ENCODE results near the gene ZFAND3.

DNA sequence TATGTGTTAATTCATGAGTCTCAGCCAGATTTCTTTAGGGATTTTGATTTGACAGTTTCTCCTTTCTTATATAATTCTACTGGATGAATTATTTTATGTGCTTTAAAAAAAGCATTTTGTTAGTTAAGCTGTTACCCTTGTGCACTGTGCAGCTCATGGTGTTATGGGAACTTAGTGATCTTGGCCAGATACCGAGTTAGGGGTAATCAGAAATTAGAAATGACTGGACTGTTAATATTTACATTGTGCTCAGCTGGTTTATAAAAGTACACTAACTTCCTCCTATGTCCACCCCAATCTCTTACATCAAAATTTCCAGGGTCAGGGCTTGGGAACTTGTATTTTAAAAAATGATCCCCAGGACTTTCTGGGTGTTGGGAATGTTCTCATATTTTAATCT, 260.0 kb downstream of the ZFAND3 start:
- TF ChIP-seq, protein P1, sequence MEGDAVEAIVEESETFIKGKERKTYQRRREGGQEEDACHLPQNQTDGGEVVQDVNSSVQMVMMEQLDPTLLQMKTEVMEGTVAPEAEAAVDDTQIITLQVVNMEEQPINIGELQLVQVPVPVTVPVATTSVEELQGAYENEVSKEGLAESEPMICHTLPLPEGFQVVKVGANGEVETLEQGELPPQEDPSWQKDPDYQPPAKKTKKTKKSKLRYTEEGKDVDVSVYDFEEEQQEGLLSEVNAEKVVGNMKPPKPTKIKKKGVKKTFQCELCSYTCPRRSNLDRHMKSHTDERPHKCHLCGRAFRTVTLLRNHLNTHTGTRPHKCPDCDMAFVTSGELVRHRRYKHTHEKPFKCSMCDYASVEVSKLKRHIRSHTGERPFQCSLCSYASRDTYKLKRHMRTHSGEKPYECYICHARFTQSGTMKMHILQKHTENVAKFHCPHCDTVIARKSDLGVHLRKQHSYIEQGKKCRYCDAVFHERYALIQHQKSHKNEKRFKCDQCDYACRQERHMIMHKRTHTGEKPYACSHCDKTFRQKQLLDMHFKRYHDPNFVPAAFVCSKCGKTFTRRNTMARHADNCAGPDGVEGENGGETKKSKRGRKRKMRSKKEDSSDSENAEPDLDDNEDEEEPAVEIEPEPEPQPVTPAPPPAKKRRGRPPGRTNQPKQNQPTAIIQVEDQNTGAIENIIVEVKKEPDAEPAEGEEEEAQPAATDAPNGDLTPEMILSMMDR (conservative IDR thresholded peaks at IDR 0.05; ENCODE audit: low read length) = no peak
- no peak for TF ChIP-seq EZH2phosphoT487 (IDR thresholded peaks at IDR 0.05; ENCODE audit: borderline replicate concordance, low read depth, low read length)

All from OCI-LY7 (cell line).